HG03521 (cell line): ENCODE measurements around the gene FCER2.

Experiments
- ATAC-seq: cut with Tn5 transposase; IDR thresholded peaks from one replicate; pipeline ENCODE4 v1.9.1; 2021; ENCODE audit warnings: mild to moderate bottlenecking, moderate library complexity; ENCODE audit not compliant: unreplicated experiment

Gene FCER2

DNA sequence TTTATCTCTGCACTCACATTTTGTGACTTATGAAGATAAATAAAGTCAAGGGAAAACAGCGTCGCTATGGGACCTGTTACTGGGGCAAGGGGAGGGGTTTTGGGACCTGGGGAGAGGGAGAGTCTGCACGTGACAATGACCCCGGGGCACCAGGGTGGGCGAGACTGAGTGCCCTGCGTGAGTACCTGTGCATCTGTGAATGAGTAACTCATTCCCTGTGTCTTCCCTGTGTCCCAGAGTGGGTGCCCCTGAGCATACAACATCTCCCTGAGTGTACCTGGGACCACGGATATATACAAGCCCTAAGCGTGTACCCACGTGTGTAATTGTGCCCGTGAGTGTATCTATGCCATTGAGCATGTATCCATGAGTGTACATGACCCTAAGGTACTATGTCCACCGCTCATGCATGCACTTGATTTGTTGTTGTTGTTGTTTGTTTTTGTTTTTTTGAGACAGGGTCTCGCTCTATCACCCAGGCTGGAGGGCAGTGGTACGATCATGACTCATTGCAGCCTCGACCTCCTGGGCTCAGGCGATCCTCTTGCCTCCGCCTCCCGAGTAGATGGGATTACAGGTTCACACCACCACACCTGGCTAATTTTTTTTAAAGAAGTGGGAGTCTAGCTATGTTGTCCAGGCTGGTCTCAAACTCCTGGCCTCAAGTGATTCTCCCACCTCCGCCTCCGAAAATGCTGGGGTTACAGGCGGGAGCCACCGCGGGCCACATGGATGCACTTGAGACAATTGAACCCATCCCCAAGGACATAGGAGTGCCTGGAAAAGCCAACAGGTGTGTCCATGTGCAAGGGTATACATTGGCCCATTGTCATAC, 21.9 kb downstream of the FCER2 start:
- no peak for ATAC-seq

DNA sequence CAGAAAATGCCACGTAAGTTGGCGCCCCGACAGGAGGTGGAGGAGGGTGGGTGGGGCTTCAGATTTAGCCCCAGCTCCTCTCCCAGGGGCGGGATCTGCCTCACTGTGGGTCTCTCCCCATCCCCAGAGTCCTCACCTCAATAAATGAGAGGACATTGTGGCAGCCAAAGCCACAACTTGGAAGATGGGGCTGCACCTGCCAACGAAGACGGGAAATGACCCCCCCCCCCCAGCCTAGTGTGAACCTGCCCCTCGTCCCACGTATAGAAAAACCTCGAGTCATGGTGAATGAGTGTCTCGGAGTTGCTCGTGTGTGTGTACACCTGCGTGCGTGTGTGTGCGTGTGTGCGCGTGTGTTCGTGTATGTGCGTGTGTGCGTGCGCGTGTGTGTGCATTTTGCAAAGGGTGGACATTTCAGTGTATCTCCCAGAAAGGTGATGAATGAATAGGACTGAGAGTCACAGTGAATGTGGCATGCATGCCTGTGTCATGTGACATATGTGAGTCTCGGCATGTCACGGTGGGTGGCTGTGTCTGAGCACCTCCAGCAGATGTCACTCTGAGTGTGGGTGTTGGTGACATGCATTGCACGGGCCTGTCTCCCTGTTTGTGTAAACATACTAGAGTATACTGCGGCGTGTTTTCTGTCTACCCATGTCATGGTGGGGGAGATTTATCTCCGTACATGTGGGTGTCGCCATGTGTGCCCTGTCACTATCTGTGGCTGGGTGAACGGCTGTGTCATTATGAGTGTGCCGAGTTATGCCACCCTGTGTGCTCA, 22.8 kb downstream of the FCER2 start:
- no peak for ATAC-seq

DNA sequence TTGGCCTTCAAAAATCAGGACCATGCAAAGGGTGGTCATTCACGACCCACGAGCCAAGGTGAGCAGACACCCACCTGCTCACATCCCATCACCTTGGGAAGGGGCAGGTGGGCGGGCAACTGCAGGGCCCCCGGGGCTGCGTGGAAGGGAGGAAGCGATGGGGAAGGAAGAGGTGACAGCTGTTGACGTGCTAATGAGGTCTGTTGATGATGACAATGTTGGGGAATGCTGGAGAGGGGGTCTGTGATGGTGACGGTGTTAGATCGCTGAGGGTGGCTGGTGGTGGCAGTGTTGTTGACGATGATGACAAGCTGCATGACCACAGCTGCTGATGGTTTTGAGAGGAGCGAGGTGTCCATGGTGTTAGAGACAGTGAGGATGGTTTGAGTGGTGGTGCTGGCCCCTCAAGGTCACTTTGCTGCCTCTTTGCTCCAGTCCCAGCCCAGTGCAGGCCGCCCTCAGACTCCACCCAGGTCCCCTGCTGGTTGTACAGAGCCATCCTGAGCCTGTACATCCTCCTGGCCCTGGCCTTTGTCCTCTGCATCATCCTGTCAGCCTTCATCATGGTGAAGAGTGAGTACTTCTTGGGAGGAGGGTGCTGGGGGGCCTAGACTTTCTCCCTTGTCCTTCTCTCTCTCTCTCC, 24.1 kb downstream of the FCER2 start:
- ATAC-seq: no peak

DNA sequence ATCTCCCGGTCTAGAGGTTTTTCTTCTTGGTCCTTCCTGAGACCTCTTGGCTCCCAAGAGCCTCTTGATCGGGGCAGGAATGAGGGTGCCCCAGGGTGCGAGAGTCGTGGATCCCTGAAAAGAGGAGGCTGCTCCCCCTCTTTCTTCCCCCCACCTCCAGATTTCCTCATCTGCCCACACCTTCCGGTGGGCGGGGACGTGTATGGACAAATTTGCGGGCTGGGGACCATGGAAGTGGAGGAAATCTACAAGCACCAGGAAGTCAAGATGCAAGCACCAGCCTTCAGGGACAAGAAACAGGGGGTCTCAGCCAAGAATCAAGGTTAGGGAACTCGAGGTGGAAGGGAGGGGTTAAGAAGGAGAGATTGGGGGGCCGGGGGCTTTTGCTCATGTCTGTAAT, 25.1 kb downstream of the FCER2 start, which contains the start of gene MCEMP1:
Gene MCEMP1 (plus strand): TSS at position 237 of the 400 bp plus-strand sequence. CDS start 31 bp downstream, at position 268.
- ATAC-seq: no peak

DNA sequence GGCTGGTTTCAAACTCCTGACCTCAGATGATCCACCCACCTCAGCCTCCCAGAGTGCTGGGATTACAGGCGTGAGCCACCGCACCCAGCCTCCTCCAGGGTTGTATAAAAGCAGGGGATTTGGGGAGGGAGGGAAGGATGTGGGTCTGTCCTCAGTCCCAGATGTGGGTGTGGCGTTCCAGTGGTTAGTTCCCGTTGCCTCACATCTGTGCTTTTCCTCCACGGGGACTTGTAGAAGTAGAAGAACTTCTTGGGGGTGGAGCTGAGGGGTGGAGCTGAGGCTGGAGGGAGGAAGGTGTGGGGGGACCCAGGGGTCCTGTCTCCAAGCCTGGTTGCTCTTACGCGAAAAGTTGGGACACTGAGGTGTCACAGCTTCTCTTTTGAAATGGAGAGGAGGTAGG, 25.6 kb downstream of the FCER2 start:
- no peak for ATAC-seq

DNA sequence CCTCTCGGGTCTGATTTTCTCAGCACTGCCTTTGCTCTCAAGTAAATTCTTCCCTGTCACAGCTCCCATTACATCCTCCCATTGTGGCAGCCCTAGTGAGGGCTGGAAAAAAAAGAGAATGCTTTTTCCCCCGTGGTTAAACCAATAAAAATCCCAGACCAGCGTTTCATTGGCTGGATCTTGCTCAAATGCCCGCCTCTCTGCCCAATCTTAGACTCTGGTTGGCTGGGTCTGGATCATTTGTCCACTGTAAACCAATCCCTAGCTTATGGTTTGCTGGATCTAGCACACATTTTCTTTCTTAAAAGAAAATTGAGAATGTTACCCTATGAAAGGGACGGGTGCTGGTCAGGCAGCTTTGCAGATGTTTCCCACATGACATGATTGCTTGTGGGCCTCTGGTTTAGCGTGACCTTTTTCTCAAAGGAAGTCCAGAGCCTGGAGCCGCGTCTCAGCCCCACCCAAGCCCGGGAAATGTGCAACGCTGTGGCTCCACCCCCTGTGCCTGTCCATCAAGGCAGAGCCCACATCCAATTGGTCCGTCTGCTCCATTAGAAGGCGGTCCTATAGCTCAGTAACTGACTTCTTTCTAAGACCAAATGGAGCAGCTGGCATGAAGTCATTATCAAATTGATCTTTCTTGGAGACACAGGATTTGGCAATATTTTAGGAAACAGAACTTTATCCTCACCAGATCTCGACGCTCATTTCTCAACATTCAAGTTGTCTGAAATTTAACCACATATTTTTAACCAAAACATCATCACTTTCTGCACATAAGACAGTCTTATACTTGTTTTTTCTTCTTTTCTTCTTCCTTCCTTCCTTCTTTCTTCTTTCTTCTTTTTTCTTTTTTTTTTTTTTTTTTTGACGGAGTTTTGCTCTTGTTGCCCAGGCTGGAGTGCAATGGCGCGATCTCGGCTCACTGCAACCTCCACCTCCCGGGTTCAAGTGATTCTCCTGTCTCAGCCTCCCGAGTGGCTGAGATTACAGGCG, 27.6 kb downstream of the FCER2 start:
- no peak for ATAC-seq

DNA sequence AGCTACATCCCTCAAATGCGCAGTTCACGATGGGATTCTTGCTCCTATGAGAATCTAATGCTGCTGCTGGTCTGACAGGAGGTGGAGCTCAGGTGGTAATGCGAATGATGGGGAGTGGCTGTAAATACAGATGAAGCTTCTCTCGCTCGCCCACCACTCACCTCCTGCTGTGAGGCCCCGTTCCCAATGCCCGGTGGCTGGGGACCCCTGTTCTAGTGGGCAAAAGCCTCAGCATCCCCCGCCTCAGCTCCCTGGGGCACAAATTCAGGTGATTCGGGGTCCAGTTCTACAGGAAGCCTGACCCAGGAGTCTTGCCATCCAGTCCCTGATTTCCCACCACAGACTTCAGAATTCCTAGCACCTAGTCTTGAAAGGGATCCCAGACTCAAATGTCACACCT, 29.4 kb downstream of the FCER2 start:
- ATAC-seq: no peak

DNA sequence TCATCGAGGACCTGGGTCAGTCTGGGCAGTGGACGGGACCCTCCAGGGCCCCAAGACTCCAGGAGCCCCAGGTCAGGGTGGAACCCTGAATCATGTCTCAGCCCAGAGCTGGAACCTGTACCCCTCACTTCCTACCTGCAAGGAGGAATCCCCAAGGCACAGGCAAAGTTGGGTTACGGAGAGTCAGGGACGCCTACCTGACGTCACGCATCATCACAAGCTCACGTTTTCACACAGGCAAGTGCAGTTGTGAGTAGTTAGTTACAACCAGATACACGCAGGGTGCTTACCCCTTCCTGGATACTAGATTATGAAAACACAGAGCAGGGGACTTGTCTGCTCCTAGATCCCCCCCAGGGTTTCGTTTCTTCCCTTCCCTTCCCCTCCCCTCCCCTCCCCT, 31.1 kb downstream of the FCER2 start:
- ATAC-seq: no peak

DNA sequence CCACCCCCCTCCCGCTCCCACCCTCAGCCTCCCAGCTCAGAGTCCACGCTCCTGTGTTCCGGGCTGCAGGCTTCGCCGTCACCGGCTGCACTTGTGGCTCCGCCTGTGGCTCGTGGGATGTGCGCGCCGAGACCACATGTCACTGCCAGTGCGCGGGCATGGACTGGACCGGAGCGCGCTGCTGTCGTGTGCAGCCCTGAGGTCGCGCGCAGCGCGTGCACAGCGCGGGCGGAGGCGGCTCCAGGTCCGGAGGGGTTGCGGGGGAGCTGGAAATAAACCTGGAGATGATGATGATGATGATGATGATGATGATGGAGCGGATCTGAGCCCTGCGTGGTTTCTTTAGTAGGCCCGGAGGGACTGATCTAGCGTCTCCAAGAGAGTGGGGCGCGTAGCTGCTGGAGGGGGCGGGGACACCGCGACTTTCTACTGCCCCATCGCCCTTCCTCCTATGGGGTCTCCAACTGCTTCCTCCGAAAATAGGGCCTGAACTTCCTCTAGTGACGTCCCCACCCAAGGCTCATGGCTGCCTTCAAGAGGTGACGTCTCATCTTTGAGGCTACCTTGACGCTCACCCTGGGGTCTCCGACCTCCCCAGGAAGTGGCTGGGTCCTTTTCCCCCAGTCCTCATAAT, 31.7 kb downstream of the FCER2 start:
- ATAC-seq: no peak

DNA sequence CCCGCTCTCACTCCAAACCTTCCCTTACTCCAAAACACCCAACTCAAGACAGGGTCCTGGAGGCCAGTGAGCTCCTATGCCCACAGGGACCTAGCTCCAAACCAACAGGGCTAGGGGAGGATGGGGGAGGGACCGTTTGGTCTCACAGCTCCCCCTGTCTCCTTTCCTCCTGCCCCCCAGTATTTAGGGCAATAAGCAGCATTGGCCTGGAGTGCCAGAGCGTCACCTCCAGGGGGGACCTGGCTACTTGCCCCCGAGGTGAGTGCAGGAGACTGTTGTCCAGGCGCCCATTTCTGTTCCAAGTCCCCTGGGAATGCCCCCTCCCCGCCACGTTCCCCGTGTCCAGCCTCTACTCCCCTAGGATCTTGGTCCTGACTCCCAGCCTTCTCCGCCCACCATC, 32.3 kb downstream of the FCER2 start:
- ATAC-seq: no peak

DNA sequence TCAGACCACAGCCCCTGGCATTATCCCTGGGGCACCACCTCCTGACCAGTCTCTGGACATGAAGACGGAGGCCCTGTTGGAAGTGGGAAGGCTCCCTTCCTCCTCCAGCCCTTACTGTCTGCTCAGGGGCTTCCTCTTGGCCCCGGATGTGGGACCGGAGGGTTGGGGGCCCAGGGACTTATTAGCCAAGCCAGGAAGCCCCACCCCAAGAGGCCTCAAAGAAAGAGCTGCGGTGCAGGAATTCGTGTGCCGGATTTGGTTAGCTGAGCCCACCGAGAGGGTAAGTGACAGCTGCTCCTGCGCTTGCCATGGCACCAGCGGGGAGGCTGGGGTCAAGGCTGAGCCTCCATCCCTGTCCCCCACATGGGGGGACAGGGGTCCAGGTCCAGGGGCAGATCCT, 33.1 kb downstream of the FCER2 start, which contains the start of gene RETN:
Gene RETN (plus strand): TSS at position 208 of the 400 bp plus-strand sequence. CDS start 278 bp downstream, outside the sequence.
- no peak for ATAC-seq

DNA sequence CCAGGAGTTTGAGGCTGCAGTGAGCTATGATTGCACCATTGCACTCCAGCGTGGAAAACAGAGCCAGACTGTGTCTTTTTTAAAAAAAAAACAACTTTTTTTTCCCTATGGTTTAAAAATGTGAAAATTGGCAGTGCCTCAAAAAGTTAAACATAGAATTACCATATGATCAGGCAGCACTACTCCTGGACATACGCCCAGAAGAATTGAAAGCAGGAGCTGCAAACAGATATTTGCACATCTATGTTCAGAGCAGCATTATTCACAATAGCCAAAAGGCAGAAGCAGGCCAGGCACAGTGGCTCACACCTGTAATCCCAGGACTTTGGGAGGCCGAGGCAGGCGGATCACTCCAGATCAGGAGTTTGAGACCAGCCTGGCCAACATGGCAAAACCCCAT, 36.9 kb downstream of the FCER2 start:
- no peak for ATAC-seq

DNA sequence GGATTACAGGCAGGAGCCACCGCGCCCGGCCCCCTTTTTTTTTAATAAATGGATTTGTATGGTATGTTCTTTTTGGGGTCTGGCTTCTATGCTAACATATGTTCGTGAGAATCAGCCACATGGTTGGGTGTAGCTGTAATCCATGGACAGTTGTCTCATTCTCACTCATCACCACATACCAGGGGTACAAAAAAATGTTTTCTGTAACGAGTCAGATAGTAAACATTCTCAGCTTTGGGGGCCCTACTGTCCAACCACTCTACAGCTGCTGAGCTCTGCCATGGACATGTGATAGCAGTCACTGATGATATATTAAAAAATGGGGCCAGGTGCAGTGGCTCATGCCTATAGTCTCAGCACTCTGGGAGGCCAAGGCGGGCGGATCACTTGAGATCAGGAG, 38.2 kb downstream of the FCER2 start:
- ATAC-seq: no peak

DNA sequence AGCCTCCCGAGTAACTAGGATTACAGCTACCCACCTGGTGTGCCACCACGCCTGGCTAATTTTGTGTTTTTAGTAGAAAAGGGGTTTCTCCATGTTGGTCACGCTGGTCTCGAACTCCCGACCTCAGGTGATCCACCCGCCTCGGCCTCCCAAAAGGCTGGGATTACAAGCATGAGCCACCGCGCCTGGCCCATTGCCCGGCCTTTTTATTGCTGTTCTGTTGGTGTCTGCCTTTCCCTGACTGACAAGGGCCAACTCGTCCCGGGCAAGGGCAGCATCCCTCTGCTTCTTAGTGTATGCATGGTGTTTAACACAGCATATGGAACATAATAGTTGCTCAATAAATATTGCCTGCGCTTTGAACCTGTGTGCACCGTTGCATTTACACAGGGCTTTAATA, 39.3 kb downstream of the FCER2 start:
- no peak for ATAC-seq

DNA sequence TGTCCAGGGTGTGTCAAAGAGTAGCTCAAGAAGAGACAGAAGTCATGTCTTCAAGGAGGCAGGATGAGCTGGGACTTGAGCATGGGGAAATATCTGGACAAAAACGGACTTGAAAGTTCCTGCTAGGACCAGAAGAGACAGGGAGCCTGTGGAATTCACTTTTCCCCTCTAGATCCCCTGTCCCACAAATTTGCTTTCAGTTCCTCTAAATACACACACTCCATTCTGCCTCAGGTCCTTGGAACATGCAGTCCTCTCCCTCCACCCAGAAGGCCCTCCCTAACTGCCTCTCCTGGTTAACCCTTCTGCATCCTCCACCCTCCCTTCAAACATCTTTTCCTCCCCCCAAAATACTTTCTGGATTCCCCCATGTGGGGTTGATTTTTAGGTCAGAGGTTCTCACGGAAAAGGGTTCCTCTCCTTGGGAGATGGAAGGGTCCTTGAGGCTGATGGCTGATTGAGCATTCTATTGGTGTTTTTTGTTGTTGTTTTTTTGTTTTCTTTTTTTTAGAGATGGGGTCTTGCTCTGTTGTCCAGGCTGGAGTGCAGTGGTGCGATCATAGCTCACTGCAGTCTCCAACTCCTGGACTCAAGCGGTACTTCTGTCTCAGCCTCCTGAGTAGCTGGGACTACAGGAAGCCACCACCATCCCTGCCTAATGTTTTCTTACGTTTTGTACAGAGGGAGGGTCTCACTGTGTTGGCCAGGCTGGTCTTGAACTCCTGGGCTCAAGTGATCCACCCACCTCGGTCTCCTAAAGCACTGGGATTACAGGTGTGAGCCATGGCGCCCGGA, 40.0 kb downstream of the FCER2 start:
- no peak for ATAC-seq

DNA sequence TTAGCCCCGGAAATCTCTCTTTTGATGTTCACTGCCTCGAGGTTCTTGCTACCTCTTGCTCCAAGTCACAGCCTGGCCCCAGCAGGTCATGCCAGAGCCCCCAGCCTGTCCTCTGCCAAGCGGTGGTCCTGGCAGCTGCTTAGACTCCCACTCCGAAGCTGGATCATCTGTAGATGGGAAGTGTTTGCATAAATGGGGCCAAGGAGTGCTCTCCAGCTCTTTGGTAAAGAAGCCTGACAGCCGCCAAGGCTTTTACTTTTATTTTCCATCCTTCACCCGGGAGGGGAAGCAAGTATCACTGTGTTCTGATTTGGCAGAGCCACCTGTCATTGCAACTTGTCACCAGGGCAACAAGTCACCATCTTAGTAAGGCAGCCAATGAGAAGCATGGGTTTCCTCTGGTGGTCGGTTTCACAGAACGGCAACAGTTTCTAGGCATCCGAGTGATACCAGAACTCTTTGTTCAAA, 43.7 kb downstream of the FCER2 start:
- peak; percentile 73 for ATAC-seq

DNA sequence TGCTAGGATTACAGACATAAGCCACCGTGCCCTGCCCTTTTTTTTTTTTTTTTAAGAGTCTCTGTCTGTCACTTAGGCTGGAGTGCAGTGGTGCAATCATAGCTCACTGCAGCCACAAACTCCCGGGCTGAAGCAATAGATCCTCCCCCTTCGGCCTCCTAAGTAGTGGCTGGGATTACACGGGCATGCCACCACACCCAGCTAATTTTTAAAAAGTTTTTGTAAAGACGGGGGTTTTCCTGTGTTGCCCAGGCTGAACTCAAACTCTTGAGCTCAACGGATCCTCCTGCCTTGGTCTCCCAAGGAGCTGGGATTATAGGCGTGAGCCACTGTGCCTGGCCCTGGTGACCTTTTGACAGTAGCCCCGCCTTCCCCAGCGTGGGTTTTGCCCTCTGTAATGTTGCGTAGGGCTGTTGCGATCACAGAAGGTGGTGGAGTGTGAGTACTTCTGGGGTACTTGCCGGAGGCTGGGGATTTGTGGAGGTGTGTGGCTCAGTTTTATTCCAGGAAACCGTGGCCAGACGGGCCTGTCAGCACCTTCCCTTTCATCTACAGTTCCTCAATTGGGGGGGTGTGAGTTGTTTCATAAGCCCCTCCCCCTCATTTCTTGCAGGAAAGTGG, 44.7 kb downstream of the FCER2 start:
- ATAC-seq: no peak

DNA sequence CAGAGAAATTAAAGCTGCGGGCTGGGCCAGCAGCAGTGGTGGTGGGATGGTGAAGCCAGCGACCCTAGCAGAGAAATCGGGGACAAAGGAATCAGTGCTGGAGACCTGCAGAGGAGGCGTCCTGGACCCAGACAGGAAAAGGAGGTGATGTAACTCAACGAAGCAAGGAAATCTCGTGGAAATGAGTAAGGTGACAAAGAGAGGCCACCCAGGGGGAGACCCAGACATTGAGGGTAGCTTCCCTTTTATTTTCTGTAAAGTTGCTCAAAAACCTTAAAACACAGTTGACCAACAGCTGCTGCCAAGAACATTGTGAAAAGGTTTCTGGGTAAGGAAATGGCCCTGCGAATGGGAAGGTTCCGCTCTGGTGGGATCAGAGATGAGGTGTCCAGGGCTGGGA, 46.4 kb downstream of the FCER2 start:
- no peak for ATAC-seq
